Measurements from ENCODE around the gene RORC. TPM values are rescaled to one million over a fixed set of nuclear protein-coding genes. Genes with fewer than 3 reads are reported as not detected.
"Not testable (repeated sequence)": the region's sequence is repeated elsewhere in the genome, so short reads cannot be mapped to it uniquely, and the experiment has no call there.

Gene RORC
- polyA plus RNA-seq, 1 experiment, result not detected

DNA sequence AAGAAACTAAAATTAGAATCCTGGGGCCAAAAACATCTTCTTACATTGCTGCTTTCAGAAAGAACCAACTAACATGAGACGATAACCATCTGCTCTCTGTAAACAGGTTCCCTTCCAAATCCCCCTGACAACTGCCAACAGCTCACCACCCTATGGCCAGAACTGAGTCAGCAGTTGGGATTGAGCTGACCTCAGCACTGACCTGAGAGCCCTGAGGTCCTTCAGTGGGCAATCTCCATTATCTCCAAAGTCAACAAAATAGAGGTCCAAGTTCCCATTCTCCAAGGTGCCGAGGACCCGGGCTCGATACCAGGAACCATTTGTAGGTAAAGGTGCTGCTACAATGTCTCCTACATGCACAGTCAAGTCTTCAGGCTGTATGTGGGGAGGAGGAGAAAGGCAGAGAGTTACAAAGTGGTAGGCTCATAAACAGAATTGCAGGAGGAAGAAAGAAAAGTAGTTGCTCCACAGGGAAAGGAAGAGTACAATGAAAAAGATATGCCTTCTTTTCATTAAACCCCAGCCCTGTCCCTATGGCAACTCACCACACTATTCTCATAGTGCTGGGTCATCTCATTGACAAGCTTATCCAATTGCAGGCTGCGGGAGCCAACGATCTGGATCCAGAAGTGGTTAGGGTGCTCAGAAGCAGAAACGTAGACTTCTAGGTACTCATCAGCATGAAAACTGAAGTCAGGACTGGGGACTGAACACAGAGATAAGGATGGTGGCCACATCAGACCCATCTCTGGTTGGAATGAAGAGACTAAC, 55.5 kb downstream of the RORC start:
- H3K4me3 ChIP-seq (ENCODE audit: low read depth, low read length), result no peak overlapping the region
- no peak for DNase-seq (ENCODE audit: low read depth, low spot score)
- TF ChIP-seq, protein P1, sequence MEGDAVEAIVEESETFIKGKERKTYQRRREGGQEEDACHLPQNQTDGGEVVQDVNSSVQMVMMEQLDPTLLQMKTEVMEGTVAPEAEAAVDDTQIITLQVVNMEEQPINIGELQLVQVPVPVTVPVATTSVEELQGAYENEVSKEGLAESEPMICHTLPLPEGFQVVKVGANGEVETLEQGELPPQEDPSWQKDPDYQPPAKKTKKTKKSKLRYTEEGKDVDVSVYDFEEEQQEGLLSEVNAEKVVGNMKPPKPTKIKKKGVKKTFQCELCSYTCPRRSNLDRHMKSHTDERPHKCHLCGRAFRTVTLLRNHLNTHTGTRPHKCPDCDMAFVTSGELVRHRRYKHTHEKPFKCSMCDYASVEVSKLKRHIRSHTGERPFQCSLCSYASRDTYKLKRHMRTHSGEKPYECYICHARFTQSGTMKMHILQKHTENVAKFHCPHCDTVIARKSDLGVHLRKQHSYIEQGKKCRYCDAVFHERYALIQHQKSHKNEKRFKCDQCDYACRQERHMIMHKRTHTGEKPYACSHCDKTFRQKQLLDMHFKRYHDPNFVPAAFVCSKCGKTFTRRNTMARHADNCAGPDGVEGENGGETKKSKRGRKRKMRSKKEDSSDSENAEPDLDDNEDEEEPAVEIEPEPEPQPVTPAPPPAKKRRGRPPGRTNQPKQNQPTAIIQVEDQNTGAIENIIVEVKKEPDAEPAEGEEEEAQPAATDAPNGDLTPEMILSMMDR (IDR thresholded peaks at IDR 0.05; ENCODE audit: low read depth, low read length), result no peak
- ChIA-PET CTCF (no interaction called here), POLR2A (no interaction called here)
- H3K9me3 ChIP-seq (ENCODE audit: control insufficient read depth, insufficient read depth, low read length), result no peaks in the 10 kb centered on the region
- no peak overlapping the region for H3K27ac ChIP-seq (ENCODE audit: low read depth, low read length)
- H3K27me3 ChIP-seq (ENCODE audit: control insufficient read depth, insufficient read depth, low read length), result peaks cover 3% of the 10 kb centered on the region

DNA sequence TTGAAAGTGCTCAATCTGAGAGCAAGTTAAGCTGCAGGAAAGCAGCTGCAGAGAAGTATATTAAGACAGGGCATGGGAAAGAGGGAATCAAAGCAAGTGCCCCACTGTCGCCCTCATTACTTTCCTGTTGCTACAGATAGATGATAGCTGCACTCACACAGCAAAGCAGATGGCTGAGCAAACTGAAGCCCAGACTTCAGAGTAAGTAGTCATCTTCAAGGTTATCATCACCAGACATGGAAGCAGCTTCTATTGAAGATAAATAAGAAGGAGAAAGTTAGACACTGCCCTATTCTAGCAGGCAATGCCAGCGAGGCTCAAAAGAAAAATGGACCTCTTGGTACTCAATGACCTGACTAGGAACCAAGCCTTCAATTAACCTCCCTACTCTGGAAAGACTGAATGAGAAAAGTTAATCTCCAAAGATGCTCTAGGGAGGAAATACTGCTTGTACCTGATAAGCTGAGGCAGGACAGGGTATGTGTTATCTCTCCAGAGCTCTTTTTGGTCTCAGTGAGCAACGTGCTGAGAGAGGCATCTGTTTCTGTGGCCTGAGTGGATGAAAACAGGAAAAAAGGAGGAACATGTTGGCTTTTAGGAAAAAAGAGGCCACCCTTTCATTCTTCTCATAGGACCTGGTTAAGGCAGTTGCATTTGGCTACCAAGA, 57.2 kb downstream of the RORC start:
- H3K9me3 ChIP-seq (ENCODE audit: control insufficient read depth, insufficient read depth, low read length), result no peaks in the 10 kb centered on the region
- ChIA-PET CTCF (interaction anchor here (1.0 kb wide), 1 partner anchor 40 kb away, joined by 3 read pairs; no protein-coding TSS in a partner anchor), POLR2A (no interaction called here)
- no peak overlapping the region for H3K4me3 ChIP-seq (ENCODE audit: low read depth, low read length)
- TF ChIP-seq, protein P1 (IDR thresholded peaks at IDR 0.05; ENCODE audit: low read depth, low read length), result no peak
- DNase-seq (ENCODE audit: low read depth, low spot score), result no peak
- peaks cover 6% of the 10 kb centered on the region for H3K27me3 ChIP-seq (ENCODE audit: control insufficient read depth, insufficient read depth, low read length)
- no peak overlapping the region for H3K27ac ChIP-seq (ENCODE audit: low read depth, low read length)

DNA sequence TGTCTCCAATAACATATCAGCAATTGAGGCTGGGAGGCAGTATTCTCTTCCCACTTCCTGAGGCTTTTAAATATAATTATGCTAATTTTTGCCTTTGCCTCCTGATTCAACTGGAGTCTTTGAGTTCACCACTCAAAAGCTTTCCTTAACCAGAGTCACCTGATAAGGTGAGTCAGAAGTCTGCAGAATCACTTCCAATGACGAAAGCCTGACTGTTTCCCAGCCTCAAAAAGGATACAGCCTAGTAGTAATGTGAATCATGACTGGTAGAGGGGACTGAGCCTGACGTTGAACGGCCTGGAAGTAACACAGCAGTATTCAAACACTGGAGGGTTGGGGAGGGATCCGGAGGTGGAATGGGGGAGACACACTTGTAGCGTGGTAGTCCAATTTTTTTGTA, 57.9 kb downstream of the RORC start:
- DNase-seq (ENCODE audit: low read depth, low spot score), result no peak
- no peak overlapping the region for H3K4me3 ChIP-seq (ENCODE audit: low read depth, low read length)
- POLR2A ChIA-PET, result no interaction called here
- H3K9me3 ChIP-seq (ENCODE audit: control insufficient read depth, insufficient read depth, low read length), result no peaks in the 10 kb centered on the region
- peaks cover 6% of the 10 kb centered on the region for H3K27me3 ChIP-seq (ENCODE audit: control insufficient read depth, insufficient read depth, low read length)
- TF ChIP-seq, protein P1 (IDR thresholded peaks at IDR 0.05; ENCODE audit: low read depth, low read length), result no peak
- CTCF ChIA-PET, result no interaction called here
- no peak overlapping the region for H3K27ac ChIP-seq (ENCODE audit: low read depth, low read length)

DNA sequence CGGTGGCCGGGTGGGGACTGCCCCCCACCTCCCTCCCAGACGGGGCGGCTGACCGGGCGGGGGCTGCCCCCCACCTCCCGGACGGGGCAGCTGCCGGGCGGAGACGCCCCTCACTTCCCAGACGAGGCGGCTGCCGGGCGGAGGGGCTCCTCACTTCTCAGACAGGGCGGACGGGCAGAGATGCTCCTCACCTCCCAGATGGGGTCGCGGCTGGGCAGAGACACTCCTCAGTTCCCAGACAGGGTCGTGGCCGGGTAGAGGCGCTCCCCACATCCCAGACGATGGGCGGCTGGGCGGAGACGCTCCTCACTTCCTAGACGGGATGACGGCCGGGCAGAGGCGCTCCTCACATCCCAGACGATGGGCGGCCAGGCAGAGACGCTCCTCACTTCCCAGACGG, 62.3 kb downstream of the RORC start:
- H3K9me3 ChIP-seq (ENCODE audit: control insufficient read depth, insufficient read depth, low read length); H3K4me3 ChIP-seq (ENCODE audit: low read depth, low read length); CTCF ChIA-PET; H3K27ac ChIP-seq (ENCODE audit: low read depth, low read length); H3K27me3 ChIP-seq (ENCODE audit: control insufficient read depth, insufficient read depth, low read length); DNase-seq (ENCODE audit: low read depth, low spot score); POLR2A ChIA-PET: not testable (repeated sequence)

DNA sequence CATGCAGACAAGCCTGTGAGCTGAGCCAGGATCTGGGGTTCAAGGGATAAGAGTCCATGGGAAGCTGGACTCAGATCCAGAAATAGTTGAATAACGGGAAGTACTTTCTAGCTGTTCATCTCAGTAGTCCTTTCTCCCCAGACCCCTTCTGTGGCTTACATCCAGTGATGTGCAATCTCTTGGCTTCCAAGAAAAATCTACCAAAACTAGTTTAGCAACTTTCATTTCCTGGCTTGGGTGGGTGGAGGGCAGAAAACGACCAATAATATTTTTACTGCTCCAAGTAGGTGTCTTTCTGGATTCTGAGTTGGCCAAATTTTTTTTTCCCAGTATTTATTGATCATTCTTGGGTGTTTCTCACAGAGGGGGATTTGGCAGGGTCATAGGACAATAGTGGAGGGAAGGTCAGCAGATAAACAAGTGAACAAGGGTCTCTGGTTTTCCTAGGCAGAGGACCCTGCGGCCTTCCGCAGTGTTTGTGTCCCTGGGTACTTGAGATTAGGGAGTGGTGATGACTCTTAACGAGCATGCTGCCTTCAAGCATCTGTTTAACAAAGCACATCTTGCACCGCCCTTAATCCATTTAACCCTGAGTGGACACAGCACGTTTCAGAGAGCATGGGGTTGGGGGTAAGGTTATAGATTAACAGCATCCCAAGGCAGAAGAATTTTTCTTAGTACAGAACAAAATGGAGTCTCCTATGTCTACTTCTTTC, 63.1 kb downstream of the RORC start:
- H3K27ac ChIP-seq (ENCODE audit: low read depth, low read length); H3K4me3 ChIP-seq (ENCODE audit: low read depth, low read length); CTCF ChIA-PET; H3K9me3 ChIP-seq (ENCODE audit: control insufficient read depth, insufficient read depth, low read length); DNase-seq (ENCODE audit: low read depth, low spot score); H3K27me3 ChIP-seq (ENCODE audit: control insufficient read depth, insufficient read depth, low read length); POLR2A ChIA-PET: not testable (repeated sequence)
